OCI-LY3 (cell line): ENCODE measurements around the gene AKR1A1.

Experiments
- EZH2phosphoT487 ChIP-seq: fragments of 200-600 bp; shearing (Covaris generic); IDR thresholded peaks from 2 replicates; pipeline ENCODE4 v1.6.1; 2018; ENCODE audit warnings: antibody characterized with exemption, mixed run types, low read depth
- TF ChIP-seq, protein P1 (sequence below): fragments of 200-600, 300-600 bp; sonication (generic); IDR thresholded peaks from 2 replicates; pipeline ENCODE4 v1.5.1; 2014; ENCODE audit warnings: antibody characterized with exemption, low read length, low read depth

DNA sequence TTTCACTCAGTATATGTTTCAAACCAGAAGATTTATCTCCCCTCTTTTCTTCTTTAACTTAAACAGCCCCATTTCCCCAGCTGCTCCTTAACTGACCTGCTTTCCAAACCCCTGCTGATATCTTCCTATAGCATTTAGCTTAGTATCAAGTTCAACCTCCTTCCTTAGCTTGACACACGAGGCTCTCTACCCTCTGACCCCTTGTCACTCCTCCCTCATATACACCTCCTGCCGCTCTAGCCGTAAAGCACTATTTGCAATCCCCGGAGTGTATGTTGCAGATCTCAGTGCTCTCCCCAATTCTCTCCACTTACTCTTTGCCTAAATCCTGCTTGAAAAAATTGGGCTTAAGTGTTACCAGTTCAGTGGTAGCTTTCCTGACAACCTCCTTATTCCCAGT is 13.7 kb upstream of the AKR1A1 start:
- TF ChIP-seq, protein P1, sequence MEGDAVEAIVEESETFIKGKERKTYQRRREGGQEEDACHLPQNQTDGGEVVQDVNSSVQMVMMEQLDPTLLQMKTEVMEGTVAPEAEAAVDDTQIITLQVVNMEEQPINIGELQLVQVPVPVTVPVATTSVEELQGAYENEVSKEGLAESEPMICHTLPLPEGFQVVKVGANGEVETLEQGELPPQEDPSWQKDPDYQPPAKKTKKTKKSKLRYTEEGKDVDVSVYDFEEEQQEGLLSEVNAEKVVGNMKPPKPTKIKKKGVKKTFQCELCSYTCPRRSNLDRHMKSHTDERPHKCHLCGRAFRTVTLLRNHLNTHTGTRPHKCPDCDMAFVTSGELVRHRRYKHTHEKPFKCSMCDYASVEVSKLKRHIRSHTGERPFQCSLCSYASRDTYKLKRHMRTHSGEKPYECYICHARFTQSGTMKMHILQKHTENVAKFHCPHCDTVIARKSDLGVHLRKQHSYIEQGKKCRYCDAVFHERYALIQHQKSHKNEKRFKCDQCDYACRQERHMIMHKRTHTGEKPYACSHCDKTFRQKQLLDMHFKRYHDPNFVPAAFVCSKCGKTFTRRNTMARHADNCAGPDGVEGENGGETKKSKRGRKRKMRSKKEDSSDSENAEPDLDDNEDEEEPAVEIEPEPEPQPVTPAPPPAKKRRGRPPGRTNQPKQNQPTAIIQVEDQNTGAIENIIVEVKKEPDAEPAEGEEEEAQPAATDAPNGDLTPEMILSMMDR = no peak
- TF ChIP-seq EZH2phosphoT487 = no peak
